Neuronal stem cell (in vitro differentiated cells): ENCODE measurements around the gene ANKFY1.

Experiments used
- DNase-seq: peaks from one replicate; pipeline ENCODE4 v3.0.0-alpha.2; 2013; ENCODE audit warnings: low spot score
- H2AFZ ChIP-seq: one replicate; pipeline ENCODE4 v1.6.1; 2013; ENCODE audit warnings: mild to moderate bottlenecking, low read length, inconsistent platforms
- H2AK5ac ChIP-seq: 2 replicates; pipeline ENCODE4 v1.6.1; 2013; ENCODE audit warnings: low read depth, mild to moderate bottlenecking, inconsistent platforms, low read length, moderate library complexity, mixed read lengths
- H2BK120ac ChIP-seq: 2 replicates; pipeline ENCODE4 v1.6.1; 2013; ENCODE audit warnings: low read depth, mild to moderate bottlenecking, inconsistent platforms, low read length, moderate library complexity, mixed read lengths
- H2BK12ac ChIP-seq: one replicate; pipeline ENCODE4 v1.6.1; 2013; ENCODE audit warnings: low read length, inconsistent platforms
- H2BK15ac ChIP-seq: 2 replicates; pipeline ENCODE4 v1.6.1; 2013; ENCODE audit warnings: mild to moderate bottlenecking, low read length, inconsistent platforms, mixed read lengths
- H2BK5ac ChIP-seq: one replicate; pipeline ENCODE4 v1.6.1; 2013; ENCODE audit warnings: inconsistent platforms, mild to moderate bottlenecking, low read length, moderate library complexity
- H3K14ac ChIP-seq: one replicate; pipeline ENCODE4 v1.6.1; 2013; ENCODE audit warnings: low read length, inconsistent platforms
- H3K18ac ChIP-seq: 2 replicates; pipeline ENCODE4 v1.6.1; 2013; ENCODE audit warnings: low read length, inconsistent platforms
- H3K23ac ChIP-seq: 2 replicates; pipeline ENCODE4 v1.6.1; 2013; ENCODE audit warnings: low read depth, mild to moderate bottlenecking, mixed read lengths, low read length, inconsistent platforms; ENCODE audit not compliant: poor library complexity
- H3K27ac ChIP-seq: replicated peaks from 3 replicates; pipeline ENCODE4 v1.5.1; 2013; ENCODE audit warnings: low read length, inconsistent platforms
- H3K27me3 ChIP-seq, 3 experiments: 2 replicates each; pipeline ENCODE4 v1.6.1; 2013; ENCODE audit warnings: low read length in 3 of 3, mild to moderate bottlenecking in 2 of 3, inconsistent platforms in 1 of 3, low read depth in 1 of 3, mixed read lengths in 1 of 3, moderate library complexity in 1 of 3; ENCODE audit not compliant: control insufficient read depth in 3 of 3, insufficient read depth in 3 of 3
- H3K36me3 ChIP-seq, 2 donors: replicated peaks in 1 of 2; 2 replicates each; pipeline ENCODE4 v1.6.1; 2013; ENCODE audit warnings: low read length in 2 of 2; ENCODE audit not compliant: control insufficient read depth in 2 of 2, insufficient read depth in 2 of 2
- H3K4ac ChIP-seq: 2 replicates; pipeline ENCODE4 v1.6.1; 2013; ENCODE audit warnings: inconsistent platforms, mild to moderate bottlenecking, low read length, moderate library complexity
- H3K4me1 ChIP-seq, 2 donors: 1 replicate in 1 of 2; 2 replicates in 1 of 2; pipeline ENCODE4 v1.6.1; 2013; ENCODE audit warnings: low read length in 2 of 2, low read depth in 1 of 2; ENCODE audit not compliant: control insufficient read depth in 2 of 2, insufficient read depth in 1 of 2
- H3K4me2 ChIP-seq: one replicate; pipeline ENCODE4 v1.6.1; 2013; ENCODE audit warnings: mild to moderate bottlenecking, low read length, inconsistent platforms; ENCODE audit not compliant: insufficient read depth, poor library complexity, severe bottlenecking
- H3K4me3 ChIP-seq, 2 donors: 2 replicates each; pipeline ENCODE4 v1.5.1; 2013; ENCODE audit warnings: low read length in 2 of 2, mild to moderate bottlenecking in 2 of 2, inconsistent platforms in 1 of 2, moderate library complexity in 1 of 2
- H3K79me1 ChIP-seq: one replicate; pipeline ENCODE4 v1.6.1; 2013; ENCODE audit warnings: low read depth, mild to moderate bottlenecking, inconsistent platforms, low read length, moderate library complexity
- H3K9ac ChIP-seq: one replicate; pipeline ENCODE4 v1.6.1; 2013; ENCODE audit warnings: mild to moderate bottlenecking, low read depth, low read length, inconsistent platforms; ENCODE audit not compliant: poor library complexity
- H3K9me3 ChIP-seq, 2 donors: replicated peaks in 1 of 2; 2 replicates each; pipeline versions ENCODE3 to v1.6.1; 2013; ENCODE audit warnings: low read length in 2 of 2, mild to moderate bottlenecking in 2 of 2, inconsistent platforms in 1 of 2, low read depth in 1 of 2, mixed read lengths in 1 of 2, moderate library complexity in 1 of 2; ENCODE audit not compliant: control insufficient read depth in 2 of 2, insufficient read depth in 1 of 2
- H4K8ac ChIP-seq: one replicate; pipeline ENCODE4 v1.6.1; 2013; ENCODE audit warnings: low read depth, mild to moderate bottlenecking, inconsistent platforms, low read length, moderate library complexity
- H4K91ac ChIP-seq: one replicate; pipeline ENCODE4 v1.6.1; 2013; ENCODE audit warnings: low read length, low read depth, mild to moderate bottlenecking, inconsistent platforms; ENCODE audit not compliant: poor library complexity
- WGBS, 2 donors: extraction: QIAGEN DNeasy Blood & Tissue Kit; methylation state at CpG; one replicate each; pipeline ENCODE4 v1.1.7; 2013; ENCODE audit warnings: missing lambda C conversion rate in 2 of 2, mixed read lengths in 1 of 2; ENCODE audit not compliant: insufficient read length in 2 of 2, insufficient replicate concordance in 1 of 2; ENCODE audit errors: extremely low coverage in 2 of 2; 5-methylcytosine and 5-hydroxymethylcytosine counted together

ANKFY1 gene

DNA sequence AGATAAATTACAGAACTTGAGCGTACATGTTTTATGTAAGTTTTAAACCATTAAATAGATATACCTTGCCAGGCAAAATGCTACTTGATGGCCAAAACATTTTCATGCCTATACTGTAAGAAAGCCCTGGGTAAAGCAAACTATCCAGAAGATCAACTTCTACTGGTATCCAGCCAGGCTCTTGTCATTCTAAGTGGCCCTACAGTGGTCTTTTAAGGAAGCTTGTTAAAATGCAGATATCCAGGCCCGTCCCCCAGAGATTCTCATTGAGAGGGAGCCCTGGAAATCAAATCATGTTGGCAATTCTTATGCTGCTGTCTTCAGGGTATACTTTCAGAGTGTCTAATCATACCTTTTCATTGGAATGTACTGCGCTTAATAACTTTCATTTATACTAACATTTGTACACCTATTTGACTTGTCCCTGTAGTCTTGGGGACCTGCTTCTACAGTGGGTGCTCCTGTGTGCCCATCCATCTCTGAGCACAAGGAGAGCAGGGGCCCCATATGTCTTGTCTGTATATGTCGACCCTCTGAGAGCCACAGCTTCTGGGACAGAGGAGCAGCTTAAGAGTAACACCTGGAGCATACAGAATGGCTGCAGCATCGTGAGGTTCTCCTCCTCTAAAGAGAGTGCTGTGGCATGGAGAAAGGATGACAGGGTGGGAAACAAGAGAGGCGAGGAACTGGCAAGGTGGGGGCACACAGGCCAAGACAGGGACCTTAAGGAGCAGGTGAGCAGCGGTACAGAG, 43.6 kb upstream of the ANKFY1 start:
- H3K4me3 ChIP-seq, result no peak overlapping the region
- peaks cover 7% of the 10 kb centered on the region for H3K79me1 ChIP-seq
- no peak overlapping the region for H2AFZ ChIP-seq
- H3K18ac ChIP-seq, result no peak overlapping the region
- no peak overlapping the region for H3K4me2 ChIP-seq
- no peak overlapping the region for H3K14ac ChIP-seq
- H3K9me3 ChIP-seq, result peaks cover 0 to 28% of the 10 kb centered on the region in 2 donors
- H3K4ac ChIP-seq, result no peak overlapping the region
- no CpG with 5 or more reads among the region's 7 CpGs for WGBS, 2 donors
- no peak overlapping the region for H2BK12ac ChIP-seq
- no peak overlapping the region for H2AK5ac ChIP-seq
- no peak for DNase-seq
- peaks cover 2 to 41% of the 10 kb centered on the region in 2 donors for H3K36me3 ChIP-seq
- no peak overlapping the region for H3K27ac ChIP-seq
- no peak overlapping the region for H2BK15ac ChIP-seq
- no peak overlapping the region for H4K8ac ChIP-seq
- H4K91ac ChIP-seq, result no peak overlapping the region
- no peak overlapping the region for H2BK120ac ChIP-seq
- no peak overlapping the region for H3K23ac ChIP-seq
- H3K27me3 ChIP-seq, result no peaks in the 10 kb centered on the region
- no peaks in the 10 kb centered on the region for H3K4me1 ChIP-seq
- no peak overlapping the region for H2BK5ac ChIP-seq
- no peak overlapping the region for H3K9ac ChIP-seq

DNA sequence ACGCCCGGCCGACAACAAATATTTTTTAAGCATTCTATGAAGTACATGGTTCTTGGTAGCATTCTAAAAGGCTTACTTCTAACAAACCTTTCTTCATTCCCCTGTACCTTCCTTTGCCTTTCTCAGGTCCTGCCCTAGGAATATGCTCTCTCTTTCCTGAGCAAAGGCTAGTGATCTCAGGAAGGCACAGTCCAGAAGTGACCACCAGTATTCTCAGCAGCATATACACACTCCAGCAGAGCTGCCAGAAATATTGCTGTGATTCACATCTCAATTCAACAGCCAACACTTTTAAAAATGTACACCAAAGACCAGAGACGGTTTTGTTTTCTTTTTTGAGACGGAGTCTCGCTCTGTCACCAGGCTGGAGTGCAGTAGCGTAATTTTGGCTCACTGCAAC, 41.4 kb upstream of the ANKFY1 start:
- no peak overlapping the region for H2BK5ac ChIP-seq
- H3K14ac ChIP-seq, result no peak overlapping the region
- H2AFZ ChIP-seq, result no peak overlapping the region
- no peak overlapping the region for H3K4me3 ChIP-seq
- no peaks in the 10 kb centered on the region for H3K4me1 ChIP-seq
- H3K4me2 ChIP-seq, result no peak overlapping the region
- H3K23ac ChIP-seq, result no peak overlapping the region
- no peak overlapping the region for H2BK12ac ChIP-seq
- H3K27ac ChIP-seq, result no peak overlapping the region
- H3K27me3 ChIP-seq, result no peaks in the 10 kb centered on the region
- WGBS, 2 donors, result no CpG with 5 or more reads among the region's 7 CpGs
- H4K8ac ChIP-seq, result no peak overlapping the region
- H2BK120ac ChIP-seq, result no peak overlapping the region
- no peak overlapping the region for H2BK15ac ChIP-seq
- no peak for DNase-seq
- peaks cover 11% of the 10 kb centered on the region for H3K79me1 ChIP-seq
- no peak overlapping the region for H3K4ac ChIP-seq
- peaks cover 0 to 11% of the 10 kb centered on the region in 2 donors for H3K9me3 ChIP-seq
- no peak overlapping the region for H2AK5ac ChIP-seq
- H3K18ac ChIP-seq, result no peak overlapping the region
- H3K36me3 ChIP-seq, result peaks cover 12 to 57% of the 10 kb centered on the region in 2 donors
- no peak overlapping the region for H3K9ac ChIP-seq
- no peak overlapping the region for H4K91ac ChIP-seq

DNA sequence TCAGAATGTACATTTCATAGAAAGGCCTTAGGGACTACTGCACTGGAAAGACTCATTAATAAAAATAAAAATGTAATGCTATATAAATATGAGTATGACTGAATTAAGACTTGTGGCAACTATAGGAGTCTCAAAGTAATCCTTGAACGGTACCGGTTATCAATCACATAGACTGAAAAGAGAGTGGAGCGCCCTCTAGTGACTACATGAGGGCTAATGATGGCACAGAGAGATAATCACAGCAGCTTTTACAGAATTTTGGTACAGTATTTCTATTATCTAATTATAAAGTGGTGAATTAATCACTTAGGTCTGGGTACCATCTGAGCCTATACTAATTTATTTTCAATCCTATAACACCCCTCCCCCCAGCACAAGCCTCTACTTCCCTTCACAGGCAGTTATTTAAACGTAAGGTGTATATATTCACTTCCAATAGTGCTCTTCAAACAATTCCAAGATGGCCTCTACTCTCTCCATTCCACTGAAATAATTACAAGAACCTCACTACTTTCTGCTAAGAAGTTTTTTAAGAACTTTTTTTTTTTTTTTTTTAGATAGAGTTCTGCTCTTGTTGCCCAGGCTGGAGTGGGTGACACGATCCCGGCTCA, 40.7 kb upstream of the ANKFY1 start:
- Histone ChIP-seq H3K27ac (no peak overlapping the region), H3K9me3 (peaks cover 0 to 4% of the 10 kb centered on the region in 2 donors), H4K91ac (no peak overlapping the region), H3K23ac (no peak overlapping the region), H2BK120ac (no peak overlapping the region), H3K27me3 (no peaks in the 10 kb centered on the region), H3K9ac (no peak overlapping the region), H2BK12ac (no peak overlapping the region), H3K79me1 (peaks cover 11% of the 10 kb centered on the region), H3K4me1 (no peaks in the 10 kb centered on the region), H4K8ac (no peak overlapping the region), H3K18ac (no peak overlapping the region), H2AK5ac (no peak overlapping the region), H3K36me3 (peaks cover 12 to 57% of the 10 kb centered on the region in 2 donors), H3K4ac (no peak overlapping the region), H3K14ac (no peak overlapping the region), H2AFZ (no peak overlapping the region), H3K4me2 (no peak overlapping the region), H2BK5ac (no peak overlapping the region), H3K4me3 (no peak overlapping the region), H2BK15ac (no peak overlapping the region)
- DNase-seq, result peak; percentile 42
- WGBS, 2 donors, result no CpG with 5 or more reads among the region's 6 CpGs

DNA sequence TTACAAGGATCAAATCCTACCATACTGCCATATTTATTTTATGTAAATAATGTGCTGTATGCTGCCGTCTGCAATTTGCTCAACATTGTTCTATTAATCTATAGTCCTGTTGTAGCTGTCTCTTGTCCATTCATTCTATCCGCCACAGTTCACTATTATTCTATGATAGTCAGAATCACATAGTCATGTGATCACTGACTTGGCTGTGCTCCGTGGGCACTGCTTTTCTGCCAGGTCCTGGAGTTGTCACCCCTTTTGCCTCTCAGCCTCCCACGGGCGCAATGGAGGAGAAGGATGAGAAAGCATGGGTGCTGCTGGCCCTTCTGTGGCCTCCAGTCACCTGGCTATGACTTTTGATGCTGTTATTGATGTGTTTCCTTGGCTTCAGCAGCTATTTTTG, 37.3 kb upstream of the ANKFY1 start:
- Histone ChIP-seq H2BK15ac (no peak overlapping the region), H3K18ac (no peak overlapping the region), H2BK120ac (no peak overlapping the region), H3K27ac (no peak overlapping the region), H2AFZ (no peak overlapping the region), H3K4me1 (peaks cover 0 to 3% of the 10 kb centered on the region in 2 donors), H3K14ac (peak overlapping the region; percentile 17), H3K36me3 (peaks cover 13 to 49% of the 10 kb centered on the region in 2 donors), H4K91ac (no peak overlapping the region), H2AK5ac (no peak overlapping the region), H3K4me2 (no peak overlapping the region), H3K4ac (no peak overlapping the region), H3K23ac (no peak overlapping the region), H3K9me3 (no peaks in the 10 kb centered on the region), H3K27me3 (no peaks in the 10 kb centered on the region), H3K79me1 (peaks cover 4% of the 10 kb centered on the region), H3K4me3 (no peak overlapping the region), H2BK5ac (no peak overlapping the region), H4K8ac (no peak overlapping the region), H2BK12ac (no peak overlapping the region), H3K9ac (no peak overlapping the region)
- WGBS, 2 donors, result no CpG with 5 or more reads among the region's 5 CpGs
- no peak for DNase-seq
